HepG2 (cell line): ENCODE results near the gene SLFN12L. TPM values are rescaled to one million over a fixed set of nuclear protein-coding genes. Genes with fewer than 3 reads are reported as not detected.
"Not testable (repeated sequence)": the region's sequence is repeated elsewhere in the genome, so short reads cannot be mapped to it uniquely, and the experiment has no call there.

Experiments
- ATAC-seq: fragments of 200-7000 bp; cut with Tn5 transposase; 3 replicates; pipeline ENCODE4 v1.9.1; 2020; ENCODE audit warnings: mild to moderate bottlenecking, moderate library complexity
- BruUV-seq: library from RNA; stranded (reverse); fragments of 400-500 nt; replicated peaks from 2 replicates; lab custom pipeline; 2021; lab: Mats Ljungman, UMichigan
- CTCF ChIA-PET: fragments of 300-600 bp; formaldehyde crosslinking; extraction: SDS; loops from one replicate; lab custom pipeline; 2021; ENCODE audit warnings: low total read pairs, inconsistent platforms, low intra/inter-chr PET ratio; lab: Yijun Ruan, JAX
- POLR2A ChIA-PET: fragments of 350-600 bp; sonication (Branson Sonifier 250); formaldehyde crosslinking; loops from one replicate; lab custom pipeline; 2020; ENCODE audit warnings: antibody characterized with exemption, inconsistent platforms; lab: Yijun Ruan, JAX
- DNase-seq: peaks from one replicate; pipeline ENCODE4 v3.0.0-alpha.2; 2015; ENCODE audit warnings: low spot score
- FAIRE-seq: peaks from 3 replicates; lab custom pipeline; 2011; peaks lifted over from hg19 to GRCh38; lab: Jason Lieb, UNC
- H2AFZ ChIP-seq: one replicate; pipeline ENCODE4 v1.6.1; 2011; ENCODE audit warnings: low read length, inconsistent platforms
- H3K27ac ChIP-seq: fragments of 300-600 bp; 3 replicates; pipeline ENCODE4 v1.8.0; 2011; ENCODE audit warnings: mixed run types, mild to moderate bottlenecking, mixed read lengths, low read length, inconsistent platforms; ENCODE audit not compliant: insufficient read depth; ENCODE audit errors: extremely low read length
- H3K27me3 ChIP-seq, 2 experiments: fragments of 200-600 bp in 1 of 2; 2 replicates in 1 of 2; 3 replicates in 1 of 2; pipeline versions ENCODE4 v1.6.0 to v1.8.0; 2011; ENCODE audit warnings: low read length in 2 of 2, mild to moderate bottlenecking in 2 of 2, moderate library complexity in 2 of 2, inconsistent platforms in 1 of 2; ENCODE audit not compliant: insufficient read depth in 2 of 2, control insufficient read depth in 1 of 2
- H3K36me3 ChIP-seq, 2 experiments: fragments of 200-600 bp in 1 of 2; replicated peaks in 1 of 2; 2 replicates in 1 of 2; 3 replicates in 1 of 2; pipeline versions ENCODE4 v1.5.1 to v1.8.0; 2011; ENCODE audit warnings: low read length in 2 of 2, inconsistent platforms in 1 of 2; ENCODE audit not compliant: insufficient read depth in 2 of 2, control insufficient read depth in 1 of 2
- H3K4me1 ChIP-seq: 2 replicates; pipeline ENCODE4 v1.5.1; 2012; ENCODE audit warnings: low read length, inconsistent platforms; ENCODE audit not compliant: insufficient read depth
- H3K4me2 ChIP-seq: 2 replicates; pipeline ENCODE4 v1.6.0; 2011; ENCODE audit warnings: low read depth, low read length, inconsistent platforms
- H3K4me3 ChIP-seq, 3 experiments: fragments of 200-600 bp in 1 of 3; sonication (generic), shearing (Covaris generic) in 1 of 3; replicated peaks in 1 of 3; 2 replicates each; pipeline ENCODE4 v1.5.1; 2011 to 2016; ENCODE audit warnings: low read length in 3 of 3, inconsistent platforms in 2 of 3, low read depth in 2 of 3, mild to moderate bottlenecking in 2 of 3, control low read depth in 1 of 3, mixed read lengths in 1 of 3; ENCODE audit not compliant: insufficient read depth in 1 of 3
- H3K79me2 ChIP-seq: one replicate; pipeline ENCODE4 v1.6.1; 2011; ENCODE audit warnings: low read length, inconsistent platforms; ENCODE audit not compliant: insufficient read depth
- H3K9ac ChIP-seq: 2 replicates; pipeline ENCODE4 v1.6.0; 2011; ENCODE audit warnings: mild to moderate bottlenecking, low read depth, low read length, inconsistent platforms; ENCODE audit not compliant: insufficient read depth
- H3K9me3 ChIP-seq: 2 replicates; pipeline ENCODE4 v1.5.1; 2012; ENCODE audit warnings: mild to moderate bottlenecking, low read length
- H4K20me1 ChIP-seq: 2 replicates; pipeline ENCODE4 v1.6.0; 2011; ENCODE audit warnings: inconsistent platforms, mild to moderate bottlenecking, low read length, moderate library complexity; ENCODE audit not compliant: insufficient read depth
- CHD4 ChIP-seq: fragments of 200-600 bp; sonication (generic); IDR thresholded peaks from 2 replicates; pipeline ENCODE4 v1.7.0; 2017; ENCODE audit warnings: mild to moderate bottlenecking, low read length, borderline replicate concordance
- FOXP4 ChIP-seq: sonication (generic); formaldehyde crosslinking; IDR thresholded peaks from 2 replicates; pipeline ENCODE4 v1.4.0; 2020; ENCODE audit warnings: missing genetic modification reagents
- KLF12 ChIP-seq: sonication (generic); formaldehyde crosslinking; IDR thresholded peaks from 2 replicates; pipeline ENCODE4 v1.4.0; 2020; ENCODE audit warnings: missing genetic modification reagents, borderline replicate concordance
- TBX3 ChIP-seq: fragments of 450-650 bp; IDR thresholded peaks from 2 replicates; pipeline ENCODE4 v1.6.1; 2017; ENCODE audit warnings: antibody characterized with exemption, mild to moderate bottlenecking, inconsistent platforms, borderline replicate concordance
- WGBS: methylation state at CpG from one replicate; pipeline ENCODE4 v1.1.6; 2017; ENCODE audit warnings: low lambda C conversion rate; 5-methylcytosine and 5-hydroxymethylcytosine counted together
- in situ Hi-C: cut with HindIII; loops from 2 replicates; pipeline ENCODE4 v1.10.0; 2017; ENCODE audit warnings: low pct_unique_long_range_greater_than_20kb; ENCODE audit not compliant: extremely low pct_ligation_motif_present
- intact Hi-C: fragments of 100-400 bp; cut with micrococcal nuclease; formaldehyde crosslinking; loops from one replicate; pipeline ENCODE4 v1.10.0; 2022; ENCODE audit not compliant: unreplicated experiment
- polyA plus RNA-seq, 8 experiments: library from polyadenylated mRNA; depleted of rRNA in 3 of 8; stranded (reverse) in 7 of 8; unstranded in 1 of 8; fragments of >200 nt; fragmentation: Illumina TruSeq in 4 of 8; extraction: Trizol in 4 of 8; gene quantifications; 2 replicates each; pipeline versions ENCODE4 v1.2.1 to v1.2.3, GENCODE V29; 2011 to 2016; ENCODE audit warnings: low read depth in 4 of 8, missing spikeins in 1 of 8, mixed read lengths in 1 of 8; ENCODE audit not compliant: insufficient read depth in 1 of 8
- total RNA-seq, 5 experiments: library from RNA; depleted of rRNA; stranded (reverse); fragments of >200 nt; fragmentation: Illumina TruSeq; extraction: Trizol; gene quantifications; 2 replicates each; pipeline ENCODE4 v1.2.3, GENCODE V29; 2016; ENCODE audit warnings: low read depth in 1 of 5

SLFN12L gene
- total and polyA plus RNA-seq, 2 of the 13 experiments (the other 11 are each of a cell fraction or from before 2014, with no cell fraction given) = not detected

GRCh38 chr17:35519439-35519838, 18.0 kb downstream of the SLFN12L start:
- Histone ChIP-seq H3K36me3 (no peaks in the 10 kb centered on the region), H3K9me3 (no peaks in the 10 kb centered on the region), H3K4me1 (no peaks in the 10 kb centered on the region), H3K4me3 (no peak overlapping the region), H3K9ac (no peak overlapping the region), H3K79me2 (no peaks in the 10 kb centered on the region), H2AFZ (no peak overlapping the region), H4K20me1 (no peaks in the 10 kb centered on the region), H3K27me3 (no peaks in the 10 kb centered on the region; a peak in 1 of 5 replicates), H3K27ac (no peak overlapping the region), H3K4me2 (no peak overlapping the region)
- CTCF ChIA-PET = no interaction called here
- FAIRE-seq (no peak), DNase-seq (no peak), ATAC-seq (no peak)
- BruUV-seq = no TSS peak
- TF ChIP-seq TBX3 (peak; percentile 36; the same call in 1 of the 2 replicates), CHD4 (no peak), FOXP4 (CRISPR knock-in tag) (no peak), KLF12 (CRISPR knock-in tag) (no peak)
- POLR2A ChIA-PET = no interaction called here
- WGBS = 21% methylated on average over 3 of the region's 3 CpGs
- intact Hi-C loops = no loop called here
- in situ Hi-C loops = no loop called here

GRCh38 chr17:35518431-35518830, 19.0 kb downstream of the SLFN12L start:
- H3K27me3 ChIP-seq, H3K36me3 ChIP-seq, POLR2A ChIA-PET, CTCF ChIA-PET, intact Hi-C loops, in situ Hi-C loops, H2AFZ ChIP-seq, FAIRE-seq, H3K4me3 ChIP-seq, H3K79me2 ChIP-seq, H3K9ac ChIP-seq, H3K4me2 ChIP-seq, H3K9me3 ChIP-seq, H3K27ac ChIP-seq, ATAC-seq, H4K20me1 ChIP-seq, DNase-seq, H3K4me1 ChIP-seq, BruUV-seq: not testable (repeated sequence)
- 1% methylated on average over 5 of the region's 5 CpGs for WGBS
